GM21528 (cell line): ENCODE data around the gene PLA2G15.

Experiments
- ATAC-seq: cut with Tn5 transposase; IDR thresholded peaks from one replicate; pipeline ENCODE4 v1.9.1; 2021; ENCODE audit warnings: mild to moderate bottlenecking, moderate library complexity; ENCODE audit not compliant: unreplicated experiment, low FRiP score

PLA2G15 gene

GRCh38 chr16:68296291-68296690, 51.1 kb downstream of the PLA2G15 start:
- ATAC-seq, result no peak

- ATAC-seq, result no peak
These were observed 51.5 kb downstream of the PLA2G15 start for GRCh38 chr16:68296693-68297092.

- ATAC-seq, result no peak
These were observed 52.7 kb downstream of the PLA2G15 start for GRCh38 chr16:68297908-68298307.

GRCh38 chr16:68298312-68298711, 53.1 kb downstream of the PLA2G15 start:
- ATAC-seq, result no peak

- ATAC-seq, result no peak
These were observed 53.9 kb downstream of the PLA2G15 start for GRCh38 chr16:68298907-68299561.

- no peak for ATAC-seq
These were observed 54.6 kb downstream of the PLA2G15 start for GRCh38 chr16:68299571-68300453.

GRCh38 chr16:68300734-68301459, 55.7 kb downstream of the PLA2G15 start:
- no peak for ATAC-seq

GRCh38 chr16:68306633-68307032, 61.5 kb downstream of the PLA2G15 start:
- ATAC-seq, result no peak

GRCh38 chr16:68309799-68310198, 64.6 kb downstream of the PLA2G15 start:
- no peak for ATAC-seq

GRCh38 chr16:68310437-68310773, 65.2 kb downstream of the PLA2G15 start:
- peak; percentile 42 for ATAC-seq
